ENCODE data around the gene CSNK2B. TPM values are rescaled to one million over a fixed set of nuclear protein-coding genes. Genes with fewer than 3 reads are reported as not detected.

CSNK2B gene
- total and polyA plus RNA-seq, 10 of the 15 experiments (the other 5 are each of a cell fraction or from before 2014, with no cell fraction given) = 56.3 to 405 (median 286) TPM

DNA sequence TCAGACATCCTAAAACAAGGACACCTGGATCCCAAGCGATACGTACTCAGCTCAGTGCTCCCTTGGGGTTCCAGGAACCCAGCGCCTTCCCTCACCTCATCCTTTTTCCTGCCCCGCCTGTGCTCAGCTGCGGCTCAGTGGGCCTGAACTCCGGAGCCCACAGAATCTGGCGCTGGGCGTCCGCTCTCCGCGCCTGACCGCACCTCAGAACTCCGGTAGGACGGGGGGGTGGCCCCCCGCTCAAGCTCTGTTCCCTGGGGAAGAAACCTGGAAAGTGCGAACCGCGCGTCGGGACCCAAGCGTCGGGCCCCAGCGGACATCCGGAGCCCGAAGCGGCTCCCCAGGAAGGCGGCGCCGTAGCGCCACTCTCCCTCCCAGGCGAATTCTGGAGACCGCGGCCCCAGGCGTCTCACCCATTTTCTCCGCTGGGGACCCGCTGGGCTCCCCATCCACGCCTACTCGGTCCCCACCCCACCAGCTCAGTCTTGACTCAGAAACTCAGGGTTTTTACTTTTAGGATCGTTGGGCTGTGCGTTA, 15.3 kb downstream of the CSNK2B start (continued):
- TF ChIP-seq ZNF24 (IDR thresholded peaks at IDR 0.05) = 0 out of 2 replicates have a peak, but pooled peaks have one; percentile 8
- no peak for TF ChIP-seq KAT2A (conservative IDR thresholded peaks at IDR 0.05; ENCODE audit: control insufficient read depth, low read depth, low read length)
- TF ChIP-seq YY1 (IDR thresholded peaks at IDR 0.05; ENCODE audit: low read depth, low read length) = no peak
- TF ChIP-seq GATAD2B (conservative IDR thresholded peaks at IDR 0.05; ENCODE audit: low read depth) = 0 out of 2 replicates have a peak, but pooled peaks have one; percentile 37
- TF ChIP-seq EP300 (IDR thresholded peaks at IDR 0.05; ENCODE audit: borderline replicate concordance in 1 of 2, control insufficient read depth in 1 of 2, low read depth in 2 of 2, low read length in 2 of 2) = no peak
- no peak for TF ChIP-seq TARDBP (IDR thresholded peaks at IDR 0.05; ENCODE audit: borderline replicate concordance)
- peak in 1 of 3 experiments; percentile 32; a peak in 3 of 6 replicates for TF ChIP-seq CTCF (IDR thresholded peaks at IDR 0.05 in 2 of 3, conservative IDR thresholded peaks at IDR 0.05 in 1 of 3; ENCODE audit: control insufficient read depth in 2 of 3, extremely low read depth in 1 of 3, insufficient read depth in 1 of 3, low read depth in 3 of 3, low read length in 3 of 3)
- TF ChIP-seq MYC (IDR thresholded peaks at IDR 0.05; ENCODE audit: insufficient read depth, insufficient read length, insufficient replicate concordance, low read length, severe bottlenecking) = no peak
- no peak for TF ChIP-seq JUND (IDR thresholded peaks at IDR 0.05; ENCODE audit: low read depth, low read length)
- TF ChIP-seq KLF5 (IDR thresholded peaks at IDR 0.05; ENCODE audit: partially characterized antibody) = no peak
- 0 out of 2 replicates have a peak, but pooled peaks have one; percentile 42 for TF ChIP-seq NKRF (conservative IDR thresholded peaks at IDR 0.05)
- no peak for TF ChIP-seq ETV6 (conservative IDR thresholded peaks at IDR 0.05 in 1 of 2, IDR thresholded peaks at IDR 0.05 in 1 of 2; ENCODE audit: borderline replicate concordance in 1 of 2, low read depth in 1 of 2)
- no peak for TF ChIP-seq SRF (IDR thresholded peaks at IDR 0.05; ENCODE audit: low read depth in 2 of 2, low read length in 2 of 2)
- TF ChIP-seq MEF2B (IDR thresholded peaks at IDR 0.05; ENCODE audit: partially characterized antibody, poor library complexity, severe bottlenecking) = peak; percentile 63
- no peak for TF ChIP-seq TCF12 (IDR thresholded peaks at IDR 0.05; ENCODE audit: low read depth, low read length)
- TF ChIP-seq, protein P1, sequence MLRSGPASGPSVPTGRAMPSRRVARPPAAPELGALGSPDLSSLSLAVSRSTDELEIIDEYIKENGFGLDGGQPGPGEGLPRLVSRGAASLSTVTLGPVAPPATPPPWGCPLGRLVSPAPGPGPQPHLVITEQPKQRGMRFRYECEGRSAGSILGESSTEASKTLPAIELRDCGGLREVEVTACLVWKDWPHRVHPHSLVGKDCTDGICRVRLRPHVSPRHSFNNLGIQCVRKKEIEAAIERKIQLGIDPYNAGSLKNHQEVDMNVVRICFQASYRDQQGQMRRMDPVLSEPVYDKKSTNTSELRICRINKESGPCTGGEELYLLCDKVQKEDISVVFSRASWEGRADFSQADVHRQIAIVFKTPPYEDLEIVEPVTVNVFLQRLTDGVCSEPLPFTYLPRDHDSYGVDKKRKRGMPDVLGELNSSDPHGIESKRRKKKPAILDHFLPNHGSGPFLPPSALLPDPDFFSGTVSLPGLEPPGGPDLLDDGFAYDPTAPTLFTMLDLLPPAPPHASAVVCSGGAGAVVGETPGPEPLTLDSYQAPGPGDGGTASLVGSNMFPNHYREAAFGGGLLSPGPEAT (IDR thresholded peaks at IDR 0.05; ENCODE audit: low read depth) = peak; percentile 64
- TF ChIP-seq IKZF1 (conservative IDR thresholded peaks at IDR 0.05) = peak; percentile 89
- TF ChIP-seq NFYA (IDR thresholded peaks at IDR 0.05; ENCODE audit: borderline replicate concordance, low read depth, low read length) = no peak
- no peak for TF ChIP-seq PAX8 (IDR thresholded peaks at IDR 0.05)
- TF ChIP-seq ZBTB11 (CRISPR knock-in tag; IDR thresholded peaks at IDR 0.05) = no peak
